HepG2 (cell line): ENCODE data around the gene ARAP3. TPM values are rescaled to one million over a fixed set of nuclear protein-coding genes. Genes with fewer than 3 reads are reported as not detected.

Source experiments
- ATAC-seq: fragments of 200-7000 bp; cut with Tn5 transposase; 3 replicates; pipeline ENCODE4 v1.9.1; 2020; ENCODE audit warnings: mild to moderate bottlenecking, moderate library complexity
- BruUV-seq: library from RNA; stranded (reverse); fragments of 400-500 nt; replicated peaks from 2 replicates; lab custom pipeline; 2021; lab: Mats Ljungman, UMichigan
- CTCF ChIA-PET: fragments of 300-600 bp; formaldehyde crosslinking; extraction: SDS; loops from one replicate; lab custom pipeline; 2021; ENCODE audit warnings: low total read pairs, inconsistent platforms, low intra/inter-chr PET ratio; lab: Yijun Ruan, JAX
- POLR2A ChIA-PET: fragments of 350-600 bp; sonication (Branson Sonifier 250); formaldehyde crosslinking; loops from one replicate; lab custom pipeline; 2020; ENCODE audit warnings: antibody characterized with exemption, inconsistent platforms; lab: Yijun Ruan, JAX
- DNase-seq: peaks from one replicate; pipeline ENCODE4 v3.0.0-alpha.2; 2015; ENCODE audit warnings: low spot score
- FAIRE-seq: peaks from 3 replicates; lab custom pipeline; 2011; peaks lifted over from hg19 to GRCh38; lab: Jason Lieb, UNC
- H2AFZ ChIP-seq: one replicate; pipeline ENCODE4 v1.6.1; 2011; ENCODE audit warnings: low read length, inconsistent platforms
- H3K27ac ChIP-seq: fragments of 300-600 bp; 3 replicates; pipeline ENCODE4 v1.8.0; 2011; ENCODE audit warnings: mixed run types, mild to moderate bottlenecking, mixed read lengths, low read length, inconsistent platforms; ENCODE audit not compliant: insufficient read depth; ENCODE audit errors: extremely low read length
- H3K27me3 ChIP-seq, 2 experiments: fragments of 200-600 bp in 1 of 2; 2 replicates in 1 of 2; 3 replicates in 1 of 2; pipeline versions ENCODE4 v1.6.0 to v1.8.0; 2011; ENCODE audit warnings: low read length in 2 of 2, mild to moderate bottlenecking in 2 of 2, moderate library complexity in 2 of 2, inconsistent platforms in 1 of 2; ENCODE audit not compliant: insufficient read depth in 2 of 2, control insufficient read depth in 1 of 2
- H3K36me3 ChIP-seq, 2 experiments: fragments of 200-600 bp in 1 of 2; replicated peaks in 1 of 2; 2 replicates in 1 of 2; 3 replicates in 1 of 2; pipeline versions ENCODE4 v1.5.1 to v1.8.0; 2011; ENCODE audit warnings: low read length in 2 of 2, inconsistent platforms in 1 of 2; ENCODE audit not compliant: insufficient read depth in 2 of 2, control insufficient read depth in 1 of 2
- H3K4me1 ChIP-seq: 2 replicates; pipeline ENCODE4 v1.5.1; 2012; ENCODE audit warnings: low read length, inconsistent platforms; ENCODE audit not compliant: insufficient read depth
- H3K4me2 ChIP-seq: 2 replicates; pipeline ENCODE4 v1.6.0; 2011; ENCODE audit warnings: low read depth, low read length, inconsistent platforms
- H3K4me3 ChIP-seq, 3 experiments: fragments of 200-600 bp in 1 of 3; sonication (generic), shearing (Covaris generic) in 1 of 3; replicated peaks in 1 of 3; 2 replicates each; pipeline ENCODE4 v1.5.1; 2011 to 2016; ENCODE audit warnings: low read length in 3 of 3, inconsistent platforms in 2 of 3, low read depth in 2 of 3, mild to moderate bottlenecking in 2 of 3, control low read depth in 1 of 3, mixed read lengths in 1 of 3; ENCODE audit not compliant: insufficient read depth in 1 of 3
- H3K79me2 ChIP-seq: one replicate; pipeline ENCODE4 v1.6.1; 2011; ENCODE audit warnings: low read length, inconsistent platforms; ENCODE audit not compliant: insufficient read depth
- H3K9ac ChIP-seq: 2 replicates; pipeline ENCODE4 v1.6.0; 2011; ENCODE audit warnings: mild to moderate bottlenecking, low read depth, low read length, inconsistent platforms; ENCODE audit not compliant: insufficient read depth
- H3K9me3 ChIP-seq: 2 replicates; pipeline ENCODE4 v1.5.1; 2012; ENCODE audit warnings: mild to moderate bottlenecking, low read length
- H4K20me1 ChIP-seq: 2 replicates; pipeline ENCODE4 v1.6.0; 2011; ENCODE audit warnings: inconsistent platforms, mild to moderate bottlenecking, low read length, moderate library complexity; ENCODE audit not compliant: insufficient read depth
- BHLHE40 ChIP-seq: IDR thresholded peaks from 2 replicates; pipeline ENCODE4 v1.6.1; 2011; ENCODE audit warnings: low read length, improper control_type of control experiment
- DMAP1 ChIP-seq: IDR thresholded peaks from 2 replicates; pipeline ENCODE4 v1.6.1; 2016
- EZH2 ChIP-seq: conservative IDR thresholded peaks from 2 replicates; pipeline ENCODE4 v1.6.1; 2012; ENCODE audit warnings: mild to moderate bottlenecking, low read depth, low read length, moderate library complexity
- FOXK2 ChIP-seq: fragments of 450-650 bp; IDR thresholded peaks from 2 replicates; pipeline ENCODE4 v1.6.1; 2016
- FOXM1 ChIP-seq: sonication (generic); formaldehyde crosslinking; IDR thresholded peaks from 2 replicates; pipeline ENCODE4 v1.5.0; 2020; ENCODE audit warnings: missing genetic modification reagents
- IKZF5 ChIP-seq: IDR thresholded peaks from 2 replicates; pipeline ENCODE4 v1.6.1; 2018; ENCODE audit warnings: missing genetic modification reagents, mild to moderate bottlenecking, missing compliant biosample characterization
- KDM1A ChIP-seq: IDR thresholded peaks from 2 replicates; pipeline ENCODE4 v1.6.1; 2016; ENCODE audit warnings: missing compliant biosample characterization
- MNT ChIP-seq: fragments of 450-650 bp; IDR thresholded peaks from 2 replicates; pipeline ENCODE4 v1.6.1; 2016
- POLR2AphosphoS5 ChIP-seq: IDR thresholded peaks from 2 replicates; pipeline ENCODE4 v1.6.1; 2012; ENCODE audit warnings: low read depth, low read length
- THYN1 ChIP-seq: sonication (generic); formaldehyde crosslinking; IDR thresholded peaks from 2 replicates; pipeline ENCODE4 v1.8.1; 2023; ENCODE audit warnings: low read depth, mild to moderate bottlenecking, moderate library complexity, missing genetic modification reagents, borderline replicate concordance
- ZNF230 ChIP-seq: sonication (generic); formaldehyde crosslinking; IDR thresholded peaks from 2 replicates; pipeline ENCODE4 v1.4.0; 2020; ENCODE audit warnings: mild to moderate bottlenecking, missing genetic modification reagents
- WGBS: methylation state at CpG from one replicate; pipeline ENCODE4 v1.1.6; 2017; ENCODE audit warnings: low lambda C conversion rate; 5-methylcytosine and 5-hydroxymethylcytosine counted together
- in situ Hi-C: cut with HindIII; loops from 2 replicates; pipeline ENCODE4 v1.10.0; 2017; ENCODE audit warnings: low pct_unique_long_range_greater_than_20kb; ENCODE audit not compliant: extremely low pct_ligation_motif_present
- intact Hi-C: fragments of 100-400 bp; cut with micrococcal nuclease; formaldehyde crosslinking; loops from one replicate; pipeline ENCODE4 v1.10.0; 2022; ENCODE audit not compliant: unreplicated experiment
- polyA plus RNA-seq, 8 experiments: library from polyadenylated mRNA; depleted of rRNA in 3 of 8; stranded (reverse) in 7 of 8; unstranded in 1 of 8; fragments of >200 nt; fragmentation: Illumina TruSeq in 4 of 8; extraction: Trizol in 4 of 8; gene quantifications; 2 replicates each; pipeline versions ENCODE4 v1.2.1 to v1.2.3, GENCODE V29; 2011 to 2016; ENCODE audit warnings: low read depth in 4 of 8, missing spikeins in 1 of 8, mixed read lengths in 1 of 8; ENCODE audit not compliant: insufficient read depth in 1 of 8
- total RNA-seq, 5 experiments: library from RNA; depleted of rRNA; stranded (reverse); fragments of >200 nt; fragmentation: Illumina TruSeq; extraction: Trizol; gene quantifications; 2 replicates each; pipeline ENCODE4 v1.2.3, GENCODE V29; 2016; ENCODE audit warnings: low read depth in 1 of 5

Gene ARAP3
- total and polyA plus RNA-seq, 2 of the 13 experiments (the other 11 are each of a cell fraction or from before 2014, with no cell fraction given), result 0.25 TPM; not detected in 1

- H2AFZ ChIP-seq, result no peak overlapping the region
- intact Hi-C loops, result no loop called here
- no peaks in the 10 kb centered on the region for H3K4me1 ChIP-seq
- no peaks in the 10 kb centered on the region for H4K20me1 ChIP-seq
- ATAC-seq (no peak), FAIRE-seq (no peak), DNase-seq (no peak)
- no peaks in the 10 kb centered on the region for H3K79me2 ChIP-seq
- ChIA-PET CTCF (no interaction called here), POLR2A (no interaction called here)
- peaks cover 2 to 3% of the 10 kb centered on the region in 2 experiments; a peak in 2 of 5 replicates for H3K27me3 ChIP-seq
- BruUV-seq, result no TSS peak
- 65% methylated on average over 9 of the region's 19 CpGs for WGBS
- in situ Hi-C loops, result no loop called here
- no peak overlapping the region for H3K27ac ChIP-seq
- H3K36me3 ChIP-seq, result no peaks in the 10 kb centered on the region
- H3K9ac ChIP-seq, result no peak overlapping the region
- no peak for TF ChIP-seq ZNF230 (CRISPR knock-in tag)
- no peak for TF ChIP-seq DMAP1 (CRISPR knock-in tag)
- TF ChIP-seq IKZF5, result no peak
- no peak for TF ChIP-seq EZH2
- TF ChIP-seq BHLHE40, result no peak
- no peak for TF ChIP-seq KDM1A (CRISPR knock-in tag)
- TF ChIP-seq POLR2AphosphoS5, result no peak
- no peak for TF ChIP-seq FOXM1 (CRISPR knock-in tag)
- TF ChIP-seq THYN1 (CRISPR knock-in tag), result no peak
- no peak for TF ChIP-seq MNT
- no peak for TF ChIP-seq FOXK2
- no peak overlapping the region for H3K4me2 ChIP-seq
- no peaks in the 10 kb centered on the region for H3K9me3 ChIP-seq
- H3K4me3 ChIP-seq, result no peak overlapping the region
Observed at GRCh38 chr5:141672841-141673813, 8.9 kb downstream of the ARAP3 start.
